ENCODE results near the gene CACNB1.
"Not testable (repeated sequence)": the region's sequence is repeated elsewhere in the genome, so short reads cannot be mapped to it uniquely, and the experiment has no call there.

The CACNB1 gene

DNA sequence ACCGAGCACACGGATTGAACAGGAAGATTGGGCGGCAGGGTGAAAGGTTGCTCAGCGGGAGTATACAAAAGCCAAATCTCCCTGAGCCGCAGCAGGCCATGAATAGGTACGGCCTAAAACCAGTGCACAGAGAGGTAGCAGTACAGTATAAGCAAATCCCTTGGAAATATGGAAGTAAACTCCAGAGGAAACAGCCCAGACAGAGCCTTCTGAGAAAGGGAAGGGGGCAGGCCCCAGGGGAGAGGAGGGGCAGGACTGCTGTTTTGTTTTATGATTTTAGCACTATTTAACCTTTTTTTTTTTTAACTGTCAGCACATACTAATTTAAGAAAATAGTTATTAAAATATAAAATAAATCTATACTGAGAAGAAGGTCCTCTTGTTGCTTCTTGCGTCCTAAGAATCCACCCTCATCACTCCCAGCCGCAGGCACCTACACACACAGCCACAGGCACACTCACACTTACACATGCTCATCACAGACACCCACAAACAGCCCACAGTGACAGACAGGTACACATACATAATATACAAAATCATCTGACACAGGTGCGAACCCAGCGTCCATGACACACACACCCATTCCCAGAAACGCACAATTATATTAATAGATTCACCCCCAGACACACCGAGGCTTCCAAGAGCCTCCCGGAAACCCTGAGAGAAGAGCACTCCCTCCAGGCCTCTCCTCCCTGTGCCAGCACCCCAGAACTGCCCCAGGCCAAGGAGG is 58.9 kb downstream of the CACNB1 start:
- H3K4me3 ChIP-seq (ENCODE audit: low read depth, low read length), result no peak overlapping the region
- TF ChIP-seq, protein P1, sequence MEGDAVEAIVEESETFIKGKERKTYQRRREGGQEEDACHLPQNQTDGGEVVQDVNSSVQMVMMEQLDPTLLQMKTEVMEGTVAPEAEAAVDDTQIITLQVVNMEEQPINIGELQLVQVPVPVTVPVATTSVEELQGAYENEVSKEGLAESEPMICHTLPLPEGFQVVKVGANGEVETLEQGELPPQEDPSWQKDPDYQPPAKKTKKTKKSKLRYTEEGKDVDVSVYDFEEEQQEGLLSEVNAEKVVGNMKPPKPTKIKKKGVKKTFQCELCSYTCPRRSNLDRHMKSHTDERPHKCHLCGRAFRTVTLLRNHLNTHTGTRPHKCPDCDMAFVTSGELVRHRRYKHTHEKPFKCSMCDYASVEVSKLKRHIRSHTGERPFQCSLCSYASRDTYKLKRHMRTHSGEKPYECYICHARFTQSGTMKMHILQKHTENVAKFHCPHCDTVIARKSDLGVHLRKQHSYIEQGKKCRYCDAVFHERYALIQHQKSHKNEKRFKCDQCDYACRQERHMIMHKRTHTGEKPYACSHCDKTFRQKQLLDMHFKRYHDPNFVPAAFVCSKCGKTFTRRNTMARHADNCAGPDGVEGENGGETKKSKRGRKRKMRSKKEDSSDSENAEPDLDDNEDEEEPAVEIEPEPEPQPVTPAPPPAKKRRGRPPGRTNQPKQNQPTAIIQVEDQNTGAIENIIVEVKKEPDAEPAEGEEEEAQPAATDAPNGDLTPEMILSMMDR (conservative IDR thresholded peaks at IDR 0.05; ENCODE audit: low read depth, low read length), result no peak
- DNase-seq (ENCODE audit: low read depth), result no peak

DNA sequence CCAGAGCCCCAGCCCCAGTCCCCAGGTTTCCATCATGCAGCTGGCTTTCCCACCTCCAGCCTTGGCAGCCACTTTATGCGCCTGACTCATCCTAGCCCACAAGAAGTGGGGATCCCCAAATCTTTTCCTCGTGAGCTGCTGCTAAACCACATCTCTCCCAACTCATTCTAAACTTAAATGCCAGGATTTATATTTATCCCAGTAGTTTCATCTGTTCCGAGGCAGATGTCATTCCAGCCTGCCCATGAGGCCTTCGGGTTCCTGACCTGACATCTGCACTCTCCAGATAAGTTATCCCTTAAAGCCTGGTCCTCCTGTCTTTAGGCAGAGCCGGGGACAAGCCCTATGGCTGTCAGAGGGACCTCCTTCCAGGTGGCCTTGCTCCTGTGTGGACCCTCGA is 62.6 kb downstream of the CACNB1 start:
- DNase-seq (ENCODE audit: low read depth), result no peak
- no peak overlapping the region for H3K4me3 ChIP-seq (ENCODE audit: low read depth, low read length)
- TF ChIP-seq, protein P1 (conservative IDR thresholded peaks at IDR 0.05; ENCODE audit: low read depth, low read length), result no peak

DNA sequence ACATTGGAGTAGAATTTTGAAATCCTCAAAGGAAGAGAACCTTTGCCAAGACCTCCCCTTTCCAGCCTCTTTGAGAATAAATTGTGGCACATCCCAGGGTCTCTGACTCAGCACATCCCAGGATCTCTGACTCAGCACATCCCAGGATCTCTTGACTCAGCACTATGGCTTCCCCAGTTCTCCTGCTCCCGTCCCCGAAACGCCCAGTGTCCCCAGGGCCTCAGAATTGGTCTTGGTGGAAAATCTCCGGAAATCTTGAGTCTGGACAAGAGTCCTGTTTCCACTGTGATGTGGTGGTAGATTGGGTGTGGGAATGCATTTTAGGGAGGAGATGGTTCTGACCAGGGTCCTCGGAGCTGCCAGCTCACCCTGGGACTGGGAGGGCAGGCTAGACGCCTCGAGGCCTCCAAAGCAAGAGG is 65.3 kb downstream of the CACNB1 start:
- DNase-seq (ENCODE audit: low read depth), result peak; percentile 64
- no peak overlapping the region for H3K4me3 ChIP-seq (ENCODE audit: low read depth, low read length)
- TF ChIP-seq, protein P1 (conservative IDR thresholded peaks at IDR 0.05; ENCODE audit: low read depth, low read length), result no peak

DNA sequence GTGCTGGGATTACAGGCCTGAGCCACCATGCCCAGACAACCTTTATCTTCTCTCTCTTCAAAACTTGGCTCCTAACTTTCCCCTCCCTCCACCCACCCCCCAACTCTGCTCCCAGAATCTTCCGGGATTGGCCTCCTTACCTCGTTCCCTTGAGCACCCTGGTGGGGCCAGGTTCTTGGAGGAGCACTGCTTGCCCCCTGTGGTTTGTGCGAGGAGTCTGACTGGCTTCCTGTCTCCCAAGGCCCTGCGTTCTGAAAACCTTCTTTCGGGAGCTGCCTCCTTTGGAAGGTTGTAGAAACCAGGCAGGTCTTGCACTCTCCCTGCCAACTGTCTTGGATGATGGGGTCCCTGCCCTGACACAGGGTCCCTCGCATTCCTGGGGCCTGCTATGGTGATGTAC is 65.9 kb downstream of the CACNB1 start:
- no peak overlapping the region for H3K4me3 ChIP-seq (ENCODE audit: low read depth, low read length)

DNA sequence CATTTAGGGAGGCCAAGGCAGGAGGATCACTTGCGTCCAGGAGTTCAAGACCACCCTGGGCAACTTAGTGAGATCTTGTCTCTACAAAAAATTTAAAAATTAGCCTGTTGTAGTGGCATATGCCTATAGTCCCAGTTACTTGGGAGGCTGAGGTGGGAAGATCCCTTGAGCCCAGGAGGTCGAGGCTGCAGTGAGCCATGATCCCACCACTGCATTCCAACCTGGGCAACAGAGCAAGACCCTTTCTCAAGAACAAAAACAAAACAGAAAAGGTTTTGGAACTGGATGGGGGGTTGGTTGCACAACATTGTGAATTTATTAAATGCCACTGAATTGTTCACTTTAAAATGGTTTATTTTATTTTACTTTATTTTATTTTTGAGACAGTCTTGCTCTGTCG is 67.3 kb downstream of the CACNB1 start:
- TF ChIP-seq, protein P1 (conservative IDR thresholded peaks at IDR 0.05; ENCODE audit: low read depth, low read length), result no peak
- DNase-seq (ENCODE audit: low read depth), result no peak
- H3K4me3 ChIP-seq (ENCODE audit: low read depth, low read length), result no peak overlapping the region

More for the DNA sequence above, 65.9 kb downstream of the CACNB1 start:
- TF ChIP-seq, protein P1 (conservative IDR thresholded peaks at IDR 0.05; ENCODE audit: low read depth, low read length), result no peak
- peak; percentile 49 for DNase-seq (ENCODE audit: low read depth)

DNA sequence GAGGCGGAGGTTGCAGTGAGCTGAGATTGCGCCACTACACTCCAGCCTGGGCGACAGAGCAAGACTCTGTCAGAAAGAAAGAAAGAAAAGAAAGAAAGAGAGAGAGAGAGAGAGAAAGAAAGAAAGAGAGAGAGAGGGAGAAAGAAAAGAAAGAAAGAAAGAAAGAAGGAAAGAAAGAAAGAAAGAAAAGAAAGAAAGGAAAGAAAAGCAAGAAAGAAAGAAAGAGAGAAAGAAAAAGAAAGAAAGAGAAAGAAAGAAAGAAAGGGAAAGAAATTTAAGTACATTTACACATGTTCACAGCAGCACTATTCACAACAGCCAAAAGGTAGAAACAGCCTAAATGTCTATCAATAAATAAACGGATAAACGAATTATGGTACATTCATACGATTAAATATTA is 67.9 kb downstream of the CACNB1 start:
- DNase-seq (ENCODE audit: low read depth); H3K4me3 ChIP-seq (ENCODE audit: low read depth, low read length): not testable (repeated sequence)

DNA sequence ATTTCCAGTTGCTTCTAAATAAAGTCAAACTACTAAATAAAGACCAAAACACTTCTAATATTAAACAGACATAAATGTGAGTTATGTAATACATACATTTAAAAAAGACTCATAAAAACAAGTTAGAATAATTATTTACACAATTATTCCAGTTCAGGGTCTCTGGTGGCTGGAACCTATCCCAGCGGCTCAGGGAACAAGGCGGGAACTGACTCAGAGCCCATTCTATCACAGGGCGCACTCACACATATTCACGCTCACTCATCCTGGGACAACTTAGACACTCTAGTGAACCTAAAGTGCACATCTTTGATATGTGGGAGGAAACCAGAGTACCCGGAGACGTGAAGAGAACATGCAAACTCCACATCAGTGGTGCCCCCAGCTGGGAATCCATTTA is 71.0 kb downstream of the CACNB1 start:
- H3K4me3 ChIP-seq (ENCODE audit: low read depth, low read length), result no peak overlapping the region
- DNase-seq (ENCODE audit: low read depth), result no peak
- TF ChIP-seq, protein P1 (conservative IDR thresholded peaks at IDR 0.05; ENCODE audit: low read depth, low read length), result no peak

Data from choroid plexus epithelial cell (primary cell).